GM18868 (cell line): ENCODE results near the gene RAB3IL1.
"Not testable (repeated sequence)": the region's sequence is repeated elsewhere in the genome, so short reads cannot be mapped to it uniquely, and the experiment has no call there.

ENCODE experiments used
- ATAC-seq: cut with Tn5 transposase; IDR thresholded peaks from one replicate; pipeline ENCODE4 v1.9.1; 2021; ENCODE audit warnings: mild to moderate bottlenecking, moderate library complexity; ENCODE audit not compliant: unreplicated experiment

Gene RAB3IL1

DNA sequence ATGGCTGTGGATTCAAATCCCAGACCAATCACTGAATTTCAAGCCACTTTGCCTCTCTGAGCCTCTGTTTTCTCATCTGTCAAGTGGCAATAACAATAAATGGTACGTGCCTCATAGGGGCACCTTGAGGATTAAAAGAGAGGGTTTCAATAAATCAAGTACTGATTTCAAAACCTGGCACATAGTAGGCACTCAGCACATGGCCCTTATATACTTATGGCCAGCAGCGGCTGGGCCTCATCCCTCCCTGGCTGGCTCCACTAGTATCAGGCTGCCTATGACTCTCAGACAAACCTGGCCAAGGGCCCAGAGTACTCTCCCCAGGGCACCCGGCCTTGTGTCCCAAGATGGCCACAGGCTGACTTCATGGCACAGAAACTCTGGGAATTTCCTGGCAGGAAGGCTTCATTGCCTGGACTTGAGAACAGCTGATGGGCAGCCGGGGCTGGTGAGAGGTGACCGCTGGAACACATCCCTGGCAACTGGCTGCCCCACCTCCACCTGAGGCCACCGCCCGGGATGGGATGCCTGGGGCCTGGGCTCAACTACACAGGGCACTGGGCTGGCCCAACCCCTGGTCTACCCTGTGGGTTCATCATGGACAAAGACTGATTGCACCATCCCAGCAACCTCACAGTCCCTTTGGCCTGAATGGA is 29.4 kb downstream of the RAB3IL1 start:
- no peak for ATAC-seq

- ATAC-seq, result no peak
Observed at GRCh38 chr11:61886643-61887042, 30.7 kb downstream of the RAB3IL1 start.

GRCh38 chr11:61885784-61886580 is 31.4 kb downstream of the RAB3IL1 start:
- ATAC-seq, result no peak

- ATAC-seq, result no peak
Observed at GRCh38 chr11:61885166-61885778, 32.1 kb downstream of the RAB3IL1 start.

DNA sequence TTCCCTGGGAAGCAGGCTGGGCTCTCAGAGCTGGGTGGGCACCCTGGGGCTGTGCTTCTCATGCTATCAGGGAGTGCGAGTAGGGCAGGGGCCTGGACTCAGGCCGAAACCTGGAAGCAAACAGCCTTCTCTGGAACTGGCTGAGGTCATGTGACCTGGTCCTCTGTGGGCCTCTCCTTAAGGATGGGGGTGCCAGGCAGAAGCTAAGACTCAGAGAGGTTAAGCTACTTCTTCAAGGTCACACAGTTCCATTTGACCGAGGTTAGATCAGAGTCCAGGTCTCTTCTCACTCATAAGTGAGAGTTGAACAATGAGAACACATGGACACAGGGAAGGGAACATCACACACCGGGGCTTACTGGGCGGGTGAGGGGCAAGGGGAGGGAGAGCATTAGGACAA is 33.4 kb downstream of the RAB3IL1 start:
- no peak for ATAC-seq

GRCh38 chr11:61883327-61883726 is 34.0 kb downstream of the RAB3IL1 start:
- no peak for ATAC-seq

GRCh38 chr11:61882879-61883278 is 34.5 kb downstream of the RAB3IL1 start:
- no peak for ATAC-seq

DNA sequence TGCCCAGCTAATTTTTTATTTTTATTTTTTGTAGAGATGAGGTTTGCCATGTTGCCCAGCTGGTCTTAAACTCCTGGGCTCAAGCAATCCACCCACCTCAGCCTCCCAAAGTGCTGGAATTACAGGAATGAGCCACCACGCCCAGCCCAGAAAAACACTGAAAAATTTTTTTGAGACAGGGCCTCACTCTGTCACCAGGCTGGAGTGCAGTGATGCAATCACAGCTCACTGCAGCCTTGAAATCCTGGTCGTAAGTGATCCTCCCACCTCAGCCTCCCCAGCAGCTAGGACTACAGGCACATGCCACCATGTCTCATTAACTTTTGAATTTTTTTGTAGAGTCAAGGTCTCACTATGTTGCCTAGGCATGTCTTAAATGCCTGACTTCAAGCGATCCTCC is 35.1 kb downstream of the RAB3IL1 start:
- ATAC-seq, result not testable (repeated sequence)

DNA sequence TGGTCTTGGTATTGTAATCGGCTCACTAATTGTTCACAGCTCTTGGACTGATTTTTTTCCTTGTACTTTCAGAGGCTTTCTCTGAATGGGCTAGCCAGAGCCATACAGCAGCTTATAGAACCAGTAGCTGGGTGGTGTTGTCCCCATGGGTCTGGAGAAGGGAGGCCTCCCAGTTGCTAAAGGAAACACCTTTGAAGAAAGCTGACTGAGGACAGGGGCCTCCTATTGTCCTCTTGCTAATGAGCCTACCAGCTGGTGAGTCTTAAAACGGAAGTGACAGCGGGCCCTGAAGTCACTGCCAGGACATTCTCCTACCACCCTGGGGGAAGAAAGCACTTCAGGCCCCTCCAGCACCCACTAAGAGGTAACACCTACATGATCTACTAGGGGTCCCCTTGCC is 36.0 kb downstream of the RAB3IL1 start:
- no peak for ATAC-seq

DNA sequence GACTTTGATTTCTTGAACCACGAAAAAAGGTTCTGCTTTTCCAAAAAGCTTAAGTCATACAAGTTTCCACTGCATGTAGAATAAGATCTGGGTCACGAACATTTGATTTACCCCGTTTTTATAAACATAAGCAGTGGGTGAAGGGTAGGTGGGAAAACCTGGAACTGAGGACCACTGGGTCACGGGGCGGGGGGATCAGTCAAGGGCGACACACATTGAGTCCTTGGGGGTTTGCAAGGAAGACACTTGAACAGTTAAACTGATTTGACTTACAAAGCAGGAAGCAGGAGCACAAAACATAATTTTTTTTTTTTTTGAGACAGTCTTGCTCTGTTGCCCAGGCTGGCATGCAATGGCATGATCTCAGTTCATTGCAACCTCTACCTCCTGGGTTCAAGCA is 36.9 kb downstream of the RAB3IL1 start:
- ATAC-seq, result no peak

DNA sequence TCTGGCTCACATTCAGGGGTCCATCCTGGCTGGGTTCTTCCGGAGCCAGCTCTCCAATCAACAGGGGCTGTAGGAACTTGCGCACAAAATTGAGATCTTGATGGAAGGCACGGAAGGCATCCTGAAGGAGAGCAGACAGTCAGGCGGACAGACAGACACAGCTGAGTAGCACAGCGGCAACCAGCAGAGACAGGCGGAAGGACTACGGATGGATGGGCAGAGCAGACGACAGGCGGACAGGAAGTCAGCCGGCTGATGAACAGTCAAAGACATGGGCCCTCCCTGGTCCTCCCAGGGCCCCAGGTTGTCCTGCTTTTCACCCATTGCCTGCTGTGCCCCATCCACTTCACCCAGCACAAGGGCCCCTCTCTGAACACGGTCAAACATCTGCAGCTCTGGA is 37.3 kb downstream of the RAB3IL1 start:
- no peak for ATAC-seq

DNA sequence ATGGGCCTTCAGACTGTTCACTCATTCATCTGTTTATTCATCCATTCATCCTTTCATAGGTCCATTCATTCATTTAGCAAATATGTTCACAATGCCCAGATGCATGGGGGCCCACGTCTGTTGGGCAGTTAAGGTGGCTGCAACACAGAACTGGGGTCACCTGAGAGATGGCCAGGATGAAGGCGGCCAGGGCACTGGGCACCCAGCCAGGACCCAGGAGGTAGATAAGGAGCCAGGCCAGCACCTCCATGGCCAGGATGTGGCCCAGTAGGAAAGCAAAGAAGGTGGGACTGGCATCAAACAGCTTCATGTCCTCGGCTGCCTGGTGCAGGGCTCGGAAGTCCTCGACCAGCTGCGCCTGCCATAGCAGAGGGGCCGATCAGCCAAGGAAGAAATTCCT is 38.2 kb downstream of the RAB3IL1 start:
- ATAC-seq, result no peak

GRCh38 chr11:61875698-61876097 is 41.7 kb downstream of the RAB3IL1 start:
- no peak for ATAC-seq

- ATAC-seq, result no peak
Observed at GRCh38 chr11:61874853-61875252, 42.5 kb downstream of the RAB3IL1 start.

DNA sequence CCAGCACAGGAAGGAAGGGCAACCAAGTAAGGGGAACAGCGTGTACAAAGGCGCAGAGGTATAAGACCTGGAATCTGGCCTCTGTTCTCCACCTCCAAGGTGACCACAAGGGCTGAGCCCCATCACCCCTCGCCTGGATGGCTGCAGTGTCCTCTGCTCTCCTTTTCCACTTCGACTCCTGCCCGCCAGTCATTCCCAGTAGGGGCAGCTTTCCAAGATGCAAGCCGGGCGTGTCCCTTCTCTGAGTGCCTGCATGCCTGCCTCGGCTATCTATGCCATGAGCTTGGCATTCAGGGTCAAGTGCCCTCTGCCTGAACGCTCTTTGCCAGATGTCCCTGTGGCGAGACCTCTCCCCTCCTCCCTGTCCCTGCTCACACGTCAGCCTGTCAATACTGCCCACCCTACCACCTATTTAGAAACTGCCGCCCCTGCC is 43.0 kb downstream of the RAB3IL1 start:
- ATAC-seq, result no peak

DNA sequence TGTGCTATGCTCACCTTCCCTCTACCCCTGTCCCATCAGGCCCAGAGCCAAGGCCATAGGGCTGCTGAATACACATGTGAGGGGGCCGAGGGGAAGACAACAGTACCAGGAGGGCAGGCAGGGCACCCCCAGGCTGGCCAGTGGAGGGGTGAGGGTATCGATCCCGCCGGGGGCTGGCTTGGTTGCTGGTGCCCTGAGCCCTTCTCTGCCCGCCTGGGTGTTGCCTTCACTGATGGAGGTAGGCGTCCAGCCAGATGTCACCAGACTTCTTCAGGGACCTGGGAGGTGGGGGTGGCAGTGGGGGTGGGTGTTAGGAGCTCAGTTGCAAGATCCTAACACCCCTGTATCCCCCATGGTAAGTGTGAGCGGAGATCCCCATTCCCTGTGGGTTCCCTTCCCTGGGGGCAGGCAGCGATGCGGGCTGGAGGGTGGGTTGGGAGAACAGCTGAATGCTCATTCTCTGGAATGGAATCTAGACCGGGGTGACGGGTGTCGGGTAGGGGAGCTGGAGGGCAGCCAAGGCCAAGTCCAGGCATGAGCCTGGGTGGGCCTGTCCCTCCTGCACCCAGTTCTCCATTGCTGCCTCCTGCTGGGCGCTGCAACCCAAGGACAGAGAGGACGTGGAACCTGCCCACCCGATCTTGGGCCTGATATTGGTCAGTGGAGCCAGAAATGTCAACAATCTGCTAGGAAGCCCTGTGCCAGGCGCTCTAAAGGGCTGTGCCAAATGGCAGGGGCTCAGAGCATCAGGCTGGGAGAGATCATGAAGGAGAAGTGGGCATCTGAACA is 43.6 kb downstream of the RAB3IL1 start:
- no peak for ATAC-seq

DNA sequence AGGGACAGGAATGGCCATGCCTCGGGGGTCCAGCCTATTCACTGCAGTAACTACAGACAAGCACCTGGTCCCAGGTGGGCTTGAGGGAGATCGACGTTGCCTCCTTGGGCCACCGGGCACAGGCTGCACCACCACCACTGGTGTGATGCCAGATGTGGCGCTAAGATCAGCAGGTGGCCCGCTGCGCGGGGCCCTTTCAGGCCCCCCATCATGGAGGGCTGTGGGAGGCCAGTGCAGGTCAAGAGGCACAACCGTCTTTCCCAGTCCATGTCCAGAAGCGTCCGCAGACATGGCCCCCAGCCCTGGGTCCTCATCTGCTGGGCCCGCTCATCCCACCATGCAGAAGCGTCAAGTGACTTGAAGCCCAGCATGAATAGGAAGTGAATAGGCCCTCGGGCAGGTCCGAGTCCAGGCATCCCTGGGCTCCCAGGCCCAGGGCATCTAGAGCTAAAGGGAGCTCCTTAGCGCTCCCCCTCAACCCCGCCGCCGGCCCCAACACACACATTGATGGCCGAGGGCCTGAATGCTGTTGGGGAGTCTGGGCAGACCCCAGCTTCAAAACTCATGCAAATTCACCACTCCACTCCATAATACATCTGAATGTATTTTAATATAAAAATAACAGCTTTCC is 44.3 kb downstream of the RAB3IL1 start:
- ATAC-seq, result no peak

GRCh38 chr11:61871158-61871597 is 46.2 kb downstream of the RAB3IL1 start:
- ATAC-seq, result peak; percentile 69

DNA sequence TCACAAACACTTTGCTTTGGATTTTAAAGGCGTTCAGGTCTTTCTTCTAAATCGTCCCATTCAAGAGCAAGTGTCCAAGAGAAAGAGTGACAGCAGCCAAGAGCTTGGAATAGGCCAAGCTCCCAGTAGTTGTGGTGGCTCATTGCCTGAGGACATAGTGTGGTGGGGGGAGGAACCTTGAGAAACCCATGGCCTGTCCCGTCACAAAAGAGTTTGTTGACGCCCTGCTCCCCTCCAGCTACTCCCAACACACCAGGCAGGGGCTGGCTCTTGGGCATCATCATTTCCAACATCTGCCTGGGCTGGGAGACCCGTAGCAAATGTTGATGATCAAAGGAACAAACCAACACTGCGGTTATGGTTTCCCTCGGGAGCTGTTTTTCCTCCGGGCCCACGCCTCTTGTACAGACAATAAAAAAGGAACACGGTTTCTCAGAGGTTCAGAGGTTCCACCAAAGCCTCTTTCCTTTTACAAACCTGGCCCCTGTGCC is 46.8 kb downstream of the RAB3IL1 start:
- no peak for ATAC-seq

- ATAC-seq, result no peak
Observed at GRCh38 chr11:61869708-61870451, 47.5 kb downstream of the RAB3IL1 start.
